Fibroblast of skin of left quadriceps (primary cell): Measurements from ENCODE around the gene RFPL4A.

Source experiments
- DNase-seq, 2 experiments: peaks; one replicate each; pipeline ENCODE4 v3.0.0-alpha.2; 2013; ENCODE audit warnings: low read depth in 2 of 2

Gene RFPL4A

GRCh38 chr19:55802281-55802680 is 43.4 kb downstream of the RFPL4A start:
- no peak for DNase-seq

- DNase-seq = no peak
Observed at GRCh38 chr19:55809381-55810058, 50.6 kb downstream of the RFPL4A start.

- no peak for DNase-seq
Observed at GRCh38 chr19:55811340-55811739, 52.4 kb downstream of the RFPL4A start.

- DNase-seq = no peak
Observed at GRCh38 chr19:55812449-55812848, 53.6 kb downstream of the RFPL4A start.
